GM04504 (cell line): ENCODE results near the gene PLEKHA7.
"Not testable (repeated sequence)": the region's sequence is repeated elsewhere in the genome, so short reads cannot be mapped to it uniquely, and the experiment has no call there.

ENCODE experiments used
- DNase-seq: peaks from one replicate; pipeline ENCODE4 v3.0.0-alpha.2; 2012; ENCODE audit warnings: low read depth

The PLEKHA7 gene

GRCh38 chr11:17014321-17014832 lies at the start of gene PLEKHA7:
Gene PLEKHA7 (minus strand): TSS chr11:17014414. CDS start chr11:17014401, 13 bp downstream.
- no peak for DNase-seq

GRCh38 chr11:17063171-17064002 lies 49.2 kb upstream of the PLEKHA7 start:
- no peak for DNase-seq

- not testable (repeated sequence) for DNase-seq
Measured at GRCh38 chr11:17051146-17051545, 36.9 kb upstream of the PLEKHA7 start.

GRCh38 chr11:17048491-17048890 lies 34.3 kb upstream of the PLEKHA7 start:
- not testable (repeated sequence) for DNase-seq

GRCh38 chr11:17046690-17047089 lies 32.5 kb upstream of the PLEKHA7 start:
- DNase-seq: no peak

GRCh38 chr11:17036666-17037658 lies 22.7 kb upstream of the PLEKHA7 start:
- DNase-seq: no peak

GRCh38 chr11:17034027-17034426 lies 19.8 kb upstream of the PLEKHA7 start:
- not testable (repeated sequence) for DNase-seq

- no peak for DNase-seq
Measured at GRCh38 chr11:17026487-17027082, 12.4 kb upstream of the PLEKHA7 start.

GRCh38 chr11:17024924-17025323 lies 10.7 kb upstream of the PLEKHA7 start:
- DNase-seq: no peak

- no peak for DNase-seq
Measured at GRCh38 chr11:17021511-17021910, 7.3 kb upstream of the PLEKHA7 start.

GRCh38 chr11:17020831-17021230 lies 6.6 kb upstream of the PLEKHA7 start:
- no peak for DNase-seq

- DNase-seq: no peak
Measured at GRCh38 chr11:17019232-17019631, 5.0 kb upstream of the PLEKHA7 start.

GRCh38 chr11:17015627-17016126 lies 1.5 kb upstream of the PLEKHA7 start:
- DNase-seq: peak; percentile 10

GRCh38 chr11:17014833-17015626 lies 816 bp upstream of the PLEKHA7 start:
- DNase-seq: no peak

GRCh38 chr11:17013548-17014320 lies 480 bp downstream of the PLEKHA7 start:
- DNase-seq: no peak

- no peak for DNase-seq
Measured at GRCh38 chr11:17012712-17013547, 1.3 kb downstream of the PLEKHA7 start.

- no peak for DNase-seq
Measured at GRCh38 chr11:17012179-17012578, 2.0 kb downstream of the PLEKHA7 start.

GRCh38 chr11:17010851-17011420 lies 3.3 kb downstream of the PLEKHA7 start:
- no peak for DNase-seq

- no peak for DNase-seq
Measured at GRCh38 chr11:17008099-17008498, 6.1 kb downstream of the PLEKHA7 start.
